ENCODE measurements around the gene ZNF469.
A peak's percentile ranks its signal among the peaks of the same experiment; 100 is the strongest.

The ZNF469 gene

DNA sequence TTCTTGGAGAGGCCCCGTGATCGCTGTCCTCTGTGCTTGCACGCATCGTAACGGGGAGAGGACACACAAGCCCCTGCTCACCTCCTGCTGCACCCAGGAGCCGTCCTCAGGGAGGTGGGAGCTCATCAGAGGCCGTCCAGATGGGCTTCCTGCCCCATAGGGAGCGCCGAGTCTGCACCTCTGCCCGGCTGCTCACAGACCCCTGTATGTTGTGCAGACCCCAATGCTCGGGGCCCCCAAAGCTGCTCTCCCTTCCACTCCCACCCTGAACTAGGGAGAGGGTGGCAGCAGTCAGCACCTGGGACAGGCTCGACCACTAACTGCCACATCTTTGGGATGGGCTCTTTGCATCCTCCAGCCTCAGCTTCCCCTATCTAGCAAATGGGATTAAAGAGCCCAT is 4.4 kb upstream of the ZNF469 start:
- DNase-seq: no peak

DNA sequence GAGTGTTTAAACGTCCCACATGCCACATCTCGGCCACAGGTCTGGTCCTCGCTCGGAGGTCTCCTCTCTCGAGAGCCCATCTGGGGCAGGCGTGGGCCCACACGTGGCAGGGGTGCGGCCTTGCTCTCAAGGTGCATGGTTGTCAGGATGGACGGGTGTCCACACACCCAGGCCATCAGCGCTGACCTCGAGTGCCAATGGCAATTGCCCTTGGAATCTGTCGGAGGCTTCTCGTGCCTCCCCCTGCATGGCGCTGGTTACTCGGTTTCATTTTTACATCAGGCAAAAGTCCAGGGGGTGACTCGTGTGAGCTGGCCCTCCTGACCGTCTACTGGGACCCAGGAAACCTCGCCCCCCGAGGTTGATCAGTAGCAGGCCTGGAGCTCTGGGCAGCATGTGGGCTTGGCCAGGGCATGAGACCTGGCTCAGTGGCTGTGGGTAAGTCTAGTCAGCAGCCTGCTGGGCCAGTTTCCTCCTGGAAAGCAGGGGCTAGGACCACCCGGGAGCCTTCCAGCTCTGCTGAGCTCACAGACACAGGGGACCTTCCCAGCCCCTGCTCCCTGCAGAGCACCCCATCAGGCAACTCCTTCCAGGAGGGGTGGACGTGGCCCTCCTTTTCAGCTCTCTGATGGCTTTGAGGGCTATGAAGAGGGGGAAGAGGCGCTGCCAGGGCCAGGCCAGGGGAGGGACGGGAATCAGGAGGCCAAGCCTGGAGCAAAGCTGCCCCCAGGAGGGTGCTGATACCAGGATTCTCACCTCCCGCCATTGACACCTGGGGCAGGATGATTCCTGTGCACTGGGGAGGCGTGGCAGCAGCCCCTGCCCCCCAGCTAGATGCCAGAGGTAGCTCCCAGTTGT is 3.7 kb upstream of the ZNF469 start:
- no peak for DNase-seq

DNA sequence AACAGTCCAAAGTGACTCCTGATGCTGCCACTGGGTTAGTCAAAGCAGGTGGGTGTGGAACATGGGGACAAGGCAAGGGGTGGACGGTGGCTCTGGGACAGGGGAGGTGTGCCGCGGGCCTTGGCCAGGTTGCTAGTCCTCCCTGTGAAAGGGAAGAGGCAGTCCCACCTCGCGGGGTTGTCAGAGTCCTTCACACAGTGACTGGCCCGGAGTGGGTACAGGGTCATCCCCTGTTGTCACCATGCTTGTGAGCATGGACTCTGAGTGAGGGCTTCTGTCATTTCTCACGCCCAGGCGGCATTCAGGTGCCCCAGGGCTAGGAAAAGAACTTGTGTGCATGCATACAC is 3.1 kb upstream of the ZNF469 start:
- no peak for DNase-seq

DNA sequence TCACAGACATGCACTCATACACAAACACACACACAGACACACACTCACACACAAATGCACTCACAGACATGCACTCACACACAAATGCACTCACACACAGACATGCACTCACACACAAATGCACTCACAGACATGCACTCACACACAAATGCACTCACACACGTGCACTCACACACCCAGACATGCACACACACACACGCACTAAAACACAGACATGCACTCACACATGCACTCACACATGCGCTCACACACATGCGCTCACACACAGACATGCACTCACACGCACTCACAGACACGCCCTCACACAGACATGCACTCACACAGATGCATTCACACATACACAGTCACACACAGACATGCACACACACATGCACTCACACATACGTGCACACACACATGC is 2.7 kb upstream of the ZNF469 start:
- DNase-seq: no peak

DNA sequence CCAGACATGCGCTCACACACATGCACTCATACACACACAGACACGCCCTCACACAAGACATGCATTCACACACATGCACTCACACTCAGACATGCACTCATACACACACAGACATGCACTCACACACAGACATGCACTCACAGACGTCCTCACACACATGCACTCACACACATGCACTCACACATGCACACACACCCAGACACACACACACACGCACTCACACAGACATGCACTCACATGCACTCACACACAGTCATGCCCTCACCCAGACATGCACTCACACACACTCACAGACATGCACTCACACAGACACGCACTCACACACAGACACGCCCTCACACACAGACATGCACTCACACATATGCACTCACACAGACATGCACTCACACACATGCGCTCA is 2.1 kb upstream of the ZNF469 start:
- DNase-seq: no peak

DNA sequence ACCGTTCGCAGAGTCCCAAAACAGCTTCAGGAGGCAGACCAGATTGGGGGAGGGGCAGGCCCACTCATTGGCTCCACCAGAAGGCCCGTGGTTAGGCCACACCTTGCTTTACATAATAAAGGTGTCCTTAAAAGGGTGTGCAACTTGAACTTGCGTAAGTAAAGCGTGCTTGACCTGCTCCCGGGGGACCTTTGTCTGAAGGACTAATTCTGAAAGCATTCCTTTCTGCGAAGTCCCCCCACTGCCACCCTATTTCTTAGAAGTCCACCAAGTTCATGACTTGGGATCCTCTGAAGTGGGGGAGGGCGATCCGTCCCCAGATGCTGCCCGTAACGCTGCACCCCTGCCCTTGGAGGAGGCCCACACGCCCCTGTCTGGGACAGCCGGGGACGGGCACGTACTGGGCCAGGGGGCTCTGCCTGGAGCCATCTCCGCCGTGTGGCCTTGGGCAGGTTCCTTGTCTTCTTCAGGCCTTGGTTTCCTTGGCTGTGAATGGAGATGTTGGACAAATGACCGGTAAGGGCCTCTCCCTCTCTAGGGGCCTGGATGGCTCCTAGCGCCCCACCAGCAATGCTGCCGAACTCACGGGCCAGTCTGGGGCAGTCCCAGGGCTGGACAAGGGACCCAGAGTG is 823 bp upstream of the ZNF469 start:
- no peak for DNase-seq

DNA sequence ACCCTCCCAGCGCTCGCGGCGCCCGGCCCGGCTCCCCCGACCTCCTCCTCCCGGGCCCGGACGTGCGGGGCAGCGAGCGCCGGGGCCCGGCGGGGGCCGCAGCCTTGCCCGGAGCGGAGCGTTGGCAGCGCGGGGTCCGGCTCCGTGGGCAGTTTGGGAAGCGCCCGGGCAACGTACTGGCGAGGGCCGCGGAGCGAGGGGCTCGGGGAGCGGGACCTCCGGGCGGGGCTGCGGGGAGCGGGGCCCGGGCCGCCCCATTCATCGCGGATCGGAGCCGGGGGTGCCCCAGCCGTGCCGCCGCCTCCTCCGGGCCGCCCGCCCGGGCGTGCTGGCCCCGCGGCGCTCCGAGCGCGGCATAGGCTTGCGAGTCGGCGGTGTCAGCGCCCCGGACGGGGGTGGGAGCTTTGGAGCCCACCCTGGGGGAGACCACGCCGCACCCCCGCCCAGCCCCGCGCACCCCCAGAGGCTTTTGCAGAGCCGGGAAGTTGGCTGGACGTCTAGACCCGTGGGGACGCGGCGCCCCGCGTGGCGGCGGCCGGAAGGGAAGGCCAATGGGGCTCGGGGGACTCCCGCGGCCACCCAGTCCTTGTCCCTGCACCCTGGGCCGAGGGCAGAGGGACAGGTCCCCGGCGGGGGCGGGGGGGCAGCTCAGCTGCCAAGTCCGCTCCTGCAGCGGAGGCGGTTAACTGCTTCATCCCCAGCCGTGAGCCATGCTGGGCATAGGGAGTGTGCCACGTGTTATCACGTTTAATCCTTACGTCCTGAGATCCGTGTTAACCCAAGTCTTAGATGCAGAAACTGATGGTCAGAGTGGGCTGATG is 852 bp downstream of the ZNF469 start:
- DNase-seq: peak; percentile 44

DNA sequence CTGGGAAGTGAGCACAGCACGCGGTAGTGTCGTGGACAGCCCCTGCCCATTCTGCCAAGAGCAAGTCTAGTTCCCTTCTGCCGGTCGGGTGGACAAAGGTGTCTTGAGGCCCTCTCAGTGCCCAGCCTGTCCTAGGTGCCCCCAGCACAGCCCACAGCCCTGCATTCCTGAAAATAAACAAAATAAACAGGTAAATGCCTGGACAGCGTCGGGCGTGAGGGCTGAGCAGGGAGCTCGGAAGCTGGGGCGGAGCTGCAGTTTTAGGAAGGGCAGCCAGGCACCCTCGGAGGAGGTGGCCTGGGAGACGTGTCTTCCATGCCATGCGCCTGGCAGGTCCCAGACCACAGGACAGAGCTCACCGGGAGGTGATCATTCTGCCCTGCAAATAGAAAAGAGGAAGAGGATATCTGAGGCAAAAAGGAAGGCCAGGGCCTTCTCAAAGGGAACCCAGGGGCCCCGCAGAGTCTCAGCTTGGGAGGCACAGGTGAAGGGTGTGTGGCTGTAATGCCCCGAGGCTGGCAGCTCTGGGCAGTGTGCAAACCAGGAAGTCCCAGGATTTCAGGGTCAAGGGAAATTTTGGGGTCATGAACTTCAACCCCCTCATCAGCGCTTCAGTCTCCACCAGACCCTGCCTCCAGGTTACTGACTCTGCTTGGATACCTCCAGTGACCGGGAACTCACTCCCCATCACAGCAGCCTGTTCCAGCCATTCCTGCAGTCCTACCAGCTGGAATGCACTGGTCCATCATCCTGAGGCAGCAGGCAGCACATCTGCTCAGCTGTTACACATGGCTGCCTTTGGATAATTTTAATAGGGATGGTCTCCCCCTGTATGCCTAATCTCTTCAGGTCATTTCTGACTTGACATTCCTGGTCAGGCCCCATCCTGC is 1.7 kb downstream of the ZNF469 start:
- no peak for DNase-seq

DNA sequence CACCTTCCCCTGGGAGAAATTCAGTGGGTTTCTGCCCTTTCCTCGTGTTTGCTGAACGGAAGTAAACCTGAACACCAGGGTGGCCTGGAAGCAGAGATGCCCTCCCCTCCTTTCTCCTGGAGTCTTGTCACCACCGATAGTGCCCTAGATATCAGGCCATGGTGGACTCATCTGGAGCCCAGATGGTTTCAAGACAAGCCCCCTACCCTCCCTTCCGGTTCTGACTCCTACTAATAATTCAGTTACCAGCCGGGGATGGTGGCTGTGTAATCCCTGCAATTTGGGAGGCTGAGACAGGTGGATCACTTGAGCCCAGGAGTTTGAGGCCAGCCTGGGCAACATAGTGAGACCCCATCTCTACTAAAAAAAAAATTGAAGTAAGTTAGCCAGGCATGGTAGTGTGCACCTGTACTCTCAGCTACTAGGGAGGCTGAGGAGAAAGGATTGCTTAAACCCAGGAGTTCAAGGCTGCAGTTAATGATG is 2.4 kb downstream of the ZNF469 start:
- no peak for DNase-seq

DNA sequence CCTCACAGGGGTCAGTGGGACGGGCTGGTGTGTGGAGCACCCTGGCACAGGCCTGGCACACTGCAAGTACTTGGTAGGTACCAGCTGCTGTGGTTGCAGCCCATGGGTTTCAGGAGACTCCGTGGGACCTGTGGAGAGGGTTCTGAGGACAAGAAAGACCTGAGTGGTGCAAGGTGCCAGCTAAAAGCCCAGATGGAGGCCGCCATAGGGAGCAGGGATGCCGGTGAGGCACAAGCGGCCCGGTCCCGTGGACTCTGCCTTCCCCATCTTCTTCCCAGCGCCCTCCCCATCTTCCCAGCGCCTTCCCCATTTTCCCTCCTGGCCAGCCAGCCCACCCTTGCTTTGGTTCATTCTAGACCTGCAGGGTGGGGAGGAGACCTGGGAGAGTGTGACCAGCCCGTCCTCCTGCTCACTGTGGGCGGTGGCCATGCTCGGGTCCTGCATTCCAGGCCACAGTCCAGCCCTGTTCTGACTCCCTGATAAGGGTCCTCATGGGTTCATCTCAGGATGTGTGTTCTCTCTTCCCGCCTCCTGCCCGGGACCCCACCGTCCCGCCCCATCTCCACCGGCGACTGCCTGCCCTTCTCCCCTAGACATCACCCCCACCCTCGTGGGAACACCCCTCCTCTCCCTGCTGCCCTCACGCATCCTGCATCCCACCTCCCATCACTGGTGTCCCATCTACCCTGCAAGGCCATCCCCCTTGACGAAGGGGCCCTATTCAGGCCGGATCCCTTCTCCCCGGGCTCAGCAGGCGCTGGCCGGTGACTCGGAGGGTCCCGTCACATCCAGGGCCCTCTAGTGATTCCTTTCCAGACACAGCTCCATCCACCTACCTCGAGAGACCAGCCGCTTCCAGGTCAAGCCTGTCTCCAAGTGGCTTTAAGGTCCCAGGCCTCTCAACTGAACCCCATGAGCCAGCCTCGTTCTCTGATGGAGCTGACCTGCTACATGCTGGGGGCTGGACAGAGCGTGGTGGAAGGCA is 3.4 kb downstream of the ZNF469 start:
- no peak for DNase-seq

DNA sequence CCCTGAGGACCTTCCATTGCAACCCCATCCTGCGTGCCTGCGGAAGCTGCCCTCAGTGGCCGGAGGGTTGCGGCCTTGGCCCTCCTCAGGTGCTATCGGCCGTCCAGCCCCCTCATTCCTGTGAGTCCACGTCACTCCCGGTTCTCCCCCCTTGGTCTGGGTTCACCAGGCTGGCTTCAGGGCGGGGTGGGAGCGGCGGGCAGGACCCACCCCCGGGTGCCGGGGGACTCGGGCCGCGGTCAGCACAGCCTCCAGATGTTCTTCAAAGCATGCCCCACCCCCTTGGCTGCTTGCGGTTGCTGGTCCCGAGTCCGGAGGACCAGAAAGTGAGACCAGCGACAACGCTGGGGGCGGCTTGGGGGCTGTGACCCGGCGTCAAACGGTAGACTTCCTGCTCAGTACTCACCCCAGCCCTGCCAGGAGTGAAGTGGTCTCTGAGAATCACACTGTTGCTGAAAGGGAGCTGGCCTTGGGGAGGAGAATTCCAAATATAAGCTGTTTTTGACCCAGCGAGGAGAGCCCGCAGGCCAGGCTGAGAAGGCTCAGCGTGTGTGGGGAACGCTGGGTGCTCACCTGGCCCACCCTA is 4.5 kb downstream of the ZNF469 start:
- DNase-seq: no peak

DNA sequence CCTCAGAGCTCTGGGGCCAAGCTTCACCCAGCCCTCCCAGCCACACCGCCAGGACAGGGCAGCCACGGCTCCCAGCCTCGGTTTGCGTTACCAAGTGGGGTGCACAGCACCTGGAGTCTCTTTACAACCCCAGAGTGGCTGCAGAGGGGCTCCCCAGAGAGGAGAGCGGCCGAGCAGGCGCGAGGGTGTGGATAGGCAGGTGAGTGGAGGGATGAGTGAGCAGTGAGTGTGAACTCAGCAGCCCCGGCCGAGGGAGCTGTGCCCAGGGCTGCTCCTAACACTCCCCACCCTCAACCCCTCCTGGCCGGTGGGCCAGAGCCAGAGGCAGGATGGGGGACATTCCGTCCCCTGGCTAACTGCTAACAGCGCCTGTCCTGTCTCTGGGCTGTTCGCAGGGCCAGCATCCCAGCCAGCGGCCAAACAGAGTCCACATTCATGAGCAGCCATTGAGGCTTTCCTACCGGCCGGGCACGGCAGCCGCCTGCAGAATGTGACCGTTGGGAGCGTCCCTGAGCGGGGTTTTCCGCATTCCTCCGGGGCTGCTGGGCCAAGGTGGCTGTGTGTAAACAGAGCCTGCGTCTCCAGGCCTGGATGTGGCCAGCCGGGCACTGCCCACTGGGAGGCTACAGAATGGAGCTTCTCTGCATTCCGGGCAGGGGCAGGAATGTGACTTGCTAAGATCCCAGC is 5.3 kb downstream of the ZNF469 start:
- no peak for DNase-seq

DNA sequence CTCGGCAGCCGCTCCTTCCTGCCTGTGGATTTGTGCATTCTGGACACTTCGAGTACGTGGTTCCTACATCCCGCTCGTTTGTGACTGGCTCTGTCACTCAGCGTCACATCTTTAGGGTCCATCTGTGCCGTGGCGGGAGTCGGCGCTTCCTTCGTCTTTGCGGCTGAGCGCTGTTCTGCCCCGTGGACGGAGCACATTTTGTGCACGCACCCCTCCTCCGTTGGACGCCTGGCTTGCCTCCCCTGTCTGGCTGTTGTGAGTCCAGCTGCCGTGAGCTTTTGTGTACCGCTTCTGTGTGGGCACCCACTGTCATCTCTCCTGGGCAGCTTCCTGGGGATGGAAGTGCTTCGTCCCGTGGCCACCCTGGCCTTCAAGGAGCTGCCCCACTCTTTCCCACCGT is 6.4 kb downstream of the ZNF469 start:
- no peak for DNase-seq

DNA sequence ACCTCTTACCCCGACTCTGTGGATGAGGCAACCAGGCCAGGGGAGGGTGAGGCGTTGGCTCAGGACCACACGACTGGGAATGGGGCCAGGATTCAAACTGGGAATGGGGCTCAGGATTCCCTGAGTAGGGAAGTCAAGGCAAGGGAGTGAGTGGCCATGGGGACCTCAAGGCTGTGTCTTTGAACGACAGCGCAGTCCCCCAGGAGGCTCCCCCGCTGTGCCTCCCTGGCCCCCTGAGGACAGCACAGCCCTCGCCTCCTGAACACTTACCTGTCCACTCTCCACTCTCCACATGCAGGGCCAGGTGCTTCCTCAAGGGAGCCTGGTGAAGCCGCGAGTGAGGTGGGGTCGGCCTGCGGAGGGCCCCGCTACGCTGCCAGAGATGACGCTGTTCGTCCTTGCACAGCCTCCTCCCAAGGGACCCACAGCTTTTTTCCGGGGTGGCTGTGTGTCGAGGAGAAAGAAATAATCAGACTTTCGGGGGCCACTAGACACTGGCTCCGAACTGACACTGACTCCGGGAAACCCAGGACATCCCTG is 6.9 kb downstream of the ZNF469 start:
- DNase-seq: no peak

DNA sequence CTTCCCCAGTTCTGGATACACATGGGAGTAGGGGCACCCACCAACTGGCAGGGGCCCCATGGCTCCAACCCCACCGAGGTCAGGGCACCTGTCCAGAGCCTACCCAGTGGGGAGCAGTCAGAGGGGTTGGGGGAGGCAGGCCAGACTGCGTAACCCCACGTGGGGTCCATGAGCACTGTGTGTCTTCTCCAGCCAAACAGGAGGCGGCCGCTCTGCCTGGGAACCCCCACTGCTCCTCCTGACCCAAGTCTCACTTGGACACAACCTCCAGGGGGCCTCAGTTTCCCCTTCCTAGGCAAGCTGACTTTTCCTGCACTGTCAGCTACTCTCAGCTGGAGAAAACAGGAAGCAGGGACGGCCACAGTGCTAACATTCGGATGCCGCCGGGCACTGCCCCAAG is 7.5 kb downstream of the ZNF469 start:
- DNase-seq: no peak

DNA sequence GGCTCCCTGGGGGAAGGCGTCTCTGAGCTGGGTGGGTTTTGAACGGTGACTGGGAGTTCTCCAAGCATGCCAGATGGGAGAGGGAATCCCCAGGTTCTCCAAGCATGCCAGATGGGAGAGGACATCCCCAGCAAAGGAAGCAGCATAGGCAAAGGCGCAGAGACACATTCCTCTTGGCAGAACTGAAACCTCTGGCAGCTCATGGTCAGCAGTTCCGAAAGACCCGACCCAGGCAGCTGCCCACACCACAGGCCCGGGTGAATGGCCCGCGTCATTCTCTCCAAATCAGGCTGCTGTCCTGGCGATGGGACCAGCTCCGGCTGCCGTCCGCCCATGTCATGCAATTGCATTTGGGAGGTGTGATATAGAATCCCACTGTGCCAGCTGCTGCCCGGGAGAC is 8.0 kb downstream of the ZNF469 start:
- no peak for DNase-seq

DNA sequence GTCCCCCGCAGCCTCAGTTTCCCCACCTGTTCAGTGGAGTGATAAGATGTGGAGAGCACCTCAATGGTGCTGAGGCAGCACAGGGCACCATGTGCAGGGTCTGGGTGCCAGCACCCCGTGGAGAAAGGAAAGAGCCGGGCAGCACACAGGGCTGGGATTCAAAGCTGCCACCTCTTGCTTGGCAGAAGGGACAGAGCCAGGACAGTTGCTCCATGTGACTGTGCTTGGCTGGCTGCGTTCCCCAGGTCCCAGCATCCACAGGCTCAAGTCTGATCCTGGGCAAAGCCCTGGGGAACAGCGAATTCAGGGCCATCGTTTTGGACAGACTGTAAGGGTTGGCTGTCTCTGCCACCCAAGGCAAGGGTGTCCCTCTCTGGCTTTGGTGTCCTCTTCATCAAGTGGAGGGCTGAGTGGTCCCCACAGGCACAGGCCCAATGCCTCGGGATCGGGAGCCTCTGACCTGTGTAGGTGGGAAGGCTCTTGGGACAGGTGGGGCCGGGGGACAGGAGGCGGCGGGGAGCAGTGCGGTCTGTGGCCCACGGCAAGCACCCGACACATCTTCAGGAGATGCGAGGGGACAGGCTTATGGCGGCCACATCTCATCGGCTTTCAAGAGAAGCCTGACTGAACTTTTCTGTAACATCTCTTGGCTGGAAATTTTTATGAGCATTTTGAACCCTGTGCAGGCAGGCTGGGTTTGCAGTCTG is 8.5 kb downstream of the ZNF469 start:
- DNase-seq: no peak

DNA sequence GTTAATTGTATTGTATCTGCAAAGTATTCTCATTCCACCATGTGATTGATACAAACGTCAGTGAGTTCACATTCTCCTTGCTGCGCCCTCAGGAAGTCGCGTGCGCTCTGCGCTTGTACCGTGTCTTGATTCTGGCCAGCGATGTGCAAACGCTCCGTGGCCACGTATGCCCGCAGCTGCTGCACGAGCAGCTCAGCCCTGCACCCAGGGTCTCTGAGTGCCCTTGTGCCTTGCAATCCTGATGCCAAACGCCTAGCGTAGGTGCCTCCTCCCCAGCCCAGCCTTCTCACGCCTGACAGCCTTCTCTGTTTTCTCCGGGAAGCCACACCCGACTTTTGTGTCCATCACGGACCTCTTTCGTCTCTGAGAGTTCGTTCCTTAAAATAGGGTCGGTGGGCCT is 9.4 kb downstream of the ZNF469 start:
- no peak for DNase-seq

DNA sequence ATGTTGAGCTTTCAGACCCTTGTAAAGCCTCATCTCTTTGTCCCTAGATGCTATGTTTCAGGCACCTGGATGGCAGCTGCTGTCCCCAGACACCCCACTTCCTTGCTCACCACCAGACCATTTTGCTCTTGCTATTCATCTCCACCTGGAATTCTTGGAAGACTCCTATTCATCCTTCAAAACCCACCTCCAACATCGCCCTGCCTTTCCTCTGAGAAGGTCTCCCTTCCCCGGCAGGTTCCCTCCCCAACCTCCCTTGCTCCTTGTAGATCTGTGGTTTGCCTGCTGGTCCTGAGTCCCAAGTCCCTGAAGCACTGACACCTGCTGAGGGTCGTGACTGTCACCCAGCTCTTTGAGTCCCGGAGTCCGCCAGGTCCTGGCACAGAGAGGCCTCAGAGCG is 9.9 kb downstream of the ZNF469 start:
- DNase-seq: no peak
